Measurements from ENCODE around the gene TUBB3. TPM values are rescaled to one million over a fixed set of nuclear protein-coding genes. Genes with fewer than 3 reads are reported as not detected.

The TUBB3 gene
- total and polyA plus RNA-seq, 2 of the 8 experiments (the other 6 are each of a cell fraction or from before 2014, with no cell fraction given): 275 to 393 TPM

GRCh38 chr16:89936508-89936907, 13.4 kb downstream of the TUBB3 start:
- no peak for TF ChIP-seq GTF2F1 (IDR thresholded peaks at IDR 0.05; ENCODE audit: borderline replicate concordance, low read depth, low read length)
- TF ChIP-seq ATF3 (IDR thresholded peaks at IDR 0.05; ENCODE audit: insufficient read depth, low read depth, low read length): no peak
- TF ChIP-seq HDAC6 (IDR thresholded peaks at IDR 0.05; ENCODE audit: low read depth, low read length): no peak
- no peak for TF ChIP-seq YY1 (IDR thresholded peaks at IDR 0.05; ENCODE audit: low read depth, low read length)
- TF ChIP-seq HDAC2 (IDR thresholded peaks at IDR 0.05; ENCODE audit: borderline replicate concordance in 1 of 2, low read depth in 2 of 2, low read length in 2 of 2): no peak
- no peak for TF ChIP-seq SAP30 (IDR thresholded peaks at IDR 0.05; ENCODE audit: insufficient read depth, insufficient replicate concordance, low read length)
- no peak for TF ChIP-seq POU5F1 (IDR thresholded peaks at IDR 0.05; ENCODE audit: low read depth, low read length)
- TF ChIP-seq SIX5 (IDR thresholded peaks at IDR 0.05; ENCODE audit: low read depth, low read length): no peak
- TF ChIP-seq POLR2A (IDR thresholded peaks at IDR 0.05; ENCODE audit: control extremely low read depth in 1 of 2, low read depth in 2 of 2, low read length in 2 of 2): no peak
- no peak for TF ChIP-seq JUND (IDR thresholded peaks at IDR 0.05; ENCODE audit: low read length)
- H3K18ac ChIP-seq (ENCODE audit: extremely low read depth, low read length): no peak overlapping the region
- H3K23ac ChIP-seq (ENCODE audit: insufficient read length): no peak overlapping the region
- H3K4ac ChIP-seq (replicated peaks; ENCODE audit: insufficient read length, low read depth, low read length): no peak overlapping the region
- DNase-seq (ENCODE audit: low read depth in 1 of 2, low spot score in 2 of 2) (no peak), FAIRE-seq (no peak)
- H3K14ac ChIP-seq (ENCODE audit: insufficient read length): no peak overlapping the region
- H2AK5ac ChIP-seq (ENCODE audit: low read depth, low read length): no peak overlapping the region
- no peak overlapping the region for H2BK5ac ChIP-seq (ENCODE audit: low read depth, low read length)
- no peaks in the 10 kb centered on the region for H3K9me3 ChIP-seq (ENCODE audit: insufficient read depth in 2 of 2, low read depth in 1 of 2, low read length in 1 of 2)
- H3K4me2 ChIP-seq (ENCODE audit: insufficient read depth in 1 of 2, low read depth in 2 of 2, low read length in 2 of 2): no peak overlapping the region
- no peak overlapping the region for H4K8ac ChIP-seq (ENCODE audit: extremely low read depth, insufficient read depth, low read length)
- no peak overlapping the region for H2AFZ ChIP-seq (ENCODE audit: low read length)
- WGBS, 2 experiments (ENCODE audit: extremely low coverage in 1 of 2, insufficient coverage in 1 of 2, insufficient read length in 1 of 2, insufficient replicate concordance in 2 of 2, low coverage in 1 of 2, low lambda C conversion rate in 2 of 2, missing lambda C conversion rate in 1 of 2): 98% methylated on average over 12 of the region's 14 CpGs; no CpG with 5 or more reads in 1 of the 2 experiments
- H3K36me3 ChIP-seq (ENCODE audit: control insufficient read depth in 2 of 4, insufficient read depth in 4 of 4, low read length in 3 of 4): peaks cover 14 to 45% (median 32%) of the 10 kb centered on the region in 4 experiments; a peak in 6 of 8 replicates
- H2BK20ac ChIP-seq (ENCODE audit: low read length): no peak overlapping the region
- H3K4me3 ChIP-seq (ENCODE audit: extremely low read depth in 1 of 4, insufficient read depth in 2 of 4, low read depth in 3 of 4, low read length in 4 of 4): no peak overlapping the region
- H3K9ac ChIP-seq (replicated peaks in 1 of 4; ENCODE audit: extremely low read depth in 1 of 4, low read depth in 3 of 4, low read length in 3 of 4): no peak overlapping the region
- no peaks in the 10 kb centered on the region for H3K23me2 ChIP-seq (ENCODE audit: low read depth, low read length)
- H4K5ac ChIP-seq (ENCODE audit: insufficient read length, low read depth, low read length): no peak overlapping the region
- no peak overlapping the region for H2BK120ac ChIP-seq (replicated peaks; ENCODE audit: low read depth, low read length)
- no peak overlapping the region for H3K56ac ChIP-seq (replicated peaks; ENCODE audit: insufficient read length, low read depth, low read length)
- no peaks in the 10 kb centered on the region for H3K27me3 ChIP-seq (replicated peaks in 1 of 4; ENCODE audit: control insufficient read depth in 3 of 4, extremely low read depth in 1 of 4, insufficient read depth in 3 of 4, low read length in 3 of 4)
- peaks cover 7 to 25% of the 10 kb centered on the region in 2 experiments for H4K20me1 ChIP-seq (replicated peaks in 1 of 2; ENCODE audit: control insufficient read depth in 1 of 2, insufficient read depth in 2 of 2, low read length in 2 of 2)
- ChIA-PET POLR2A (ENCODE audit: partially characterized antibody) (interaction anchor here (1.2 to 3.6 kb wide), 3 partner anchors 11 to 14 kb away, joined by 3 to 16 read pairs (median 8); no protein-coding TSS in a partner anchor), CTCF (ENCODE audit: partially characterized antibody) (interaction anchor here (1.5 kb wide), 1 partner anchor 19 kb away, joined by 3 read pairs; no protein-coding TSS in a partner anchor)
- no peaks in the 10 kb centered on the region; the same call in 1 of the 2 replicates for H3K79me1 ChIP-seq (ENCODE audit: low read depth, low read length)
- no peak overlapping the region for H2BK15ac ChIP-seq (ENCODE audit: low read length)
- no peak overlapping the region for H3K27ac ChIP-seq (ENCODE audit: low read depth, low read length)
- H2BK12ac ChIP-seq (ENCODE audit: low read depth, low read length): no peak overlapping the region
- H3K4me1 ChIP-seq (replicated peaks in 1 of 4; ENCODE audit: control insufficient read depth in 3 of 4, insufficient read depth in 4 of 4, low read length in 3 of 4): no peaks in the 10 kb centered on the region
- no peak overlapping the region for H4K91ac ChIP-seq (replicated peaks; ENCODE audit: insufficient read length, low read length)
- no peaks in the 10 kb centered on the region for H3K79me2 ChIP-seq (ENCODE audit: control insufficient read depth in 1 of 2, insufficient read depth in 2 of 2, low read length in 2 of 2)
